ENCODE results near the gene CSMD2. TPM values are rescaled to one million over a fixed set of nuclear protein-coding genes. Genes with fewer than 3 reads are reported as not detected.

CSMD2 gene
- total RNA-seq, 1 donor from 2014 or later = 38.4 TPM

GRCh38 chr1:33814166-33814565 is 350.9 kb downstream of the CSMD2 start:
- DNase-seq = no peak

- no peak for DNase-seq
These were observed 354.5 kb downstream of the CSMD2 start for GRCh38 chr1:33810571-33810970.

GRCh38 chr1:33805988-33806387 is 359.0 kb downstream of the CSMD2 start:
- DNase-seq = no peak

- DNase-seq = no peak
These were observed 362.8 kb downstream of the CSMD2 start for GRCh38 chr1:33802268-33802667.

- DNase-seq = no peak
These were observed 367.2 kb downstream of the CSMD2 start for GRCh38 chr1:33797849-33798248.

GRCh38 chr1:33792651-33793050 is 372.4 kb downstream of the CSMD2 start:
- no peak for DNase-seq

- no peak for DNase-seq
These were observed 372.8 kb downstream of the CSMD2 start for GRCh38 chr1:33792216-33792615.

GRCh38 chr1:33791251-33791650 is 373.8 kb downstream of the CSMD2 start:
- DNase-seq = no peak

GRCh38 chr1:33790577-33790976 is 374.5 kb downstream of the CSMD2 start:
- no peak for DNase-seq

GRCh38 chr1:33784876-33785275 is 380.2 kb downstream of the CSMD2 start:
- no peak for DNase-seq

- DNase-seq = no peak
These were observed 382.3 kb downstream of the CSMD2 start for GRCh38 chr1:33782776-33783175.

GRCh38 chr1:33781652-33782051 is 383.4 kb downstream of the CSMD2 start:
- DNase-seq = no peak

- DNase-seq = no peak
These were observed 387.7 kb downstream of the CSMD2 start for GRCh38 chr1:33777337-33777736.

- no peak for DNase-seq
These were observed 396.2 kb downstream of the CSMD2 start for GRCh38 chr1:33768821-33769220.

GRCh38 chr1:33768106-33768505 is 396.9 kb downstream of the CSMD2 start:
- DNase-seq = no peak

- no peak for DNase-seq
These were observed 400.9 kb downstream of the CSMD2 start for GRCh38 chr1:33764149-33764548.

GRCh38 chr1:33763406-33763805 is 401.6 kb downstream of the CSMD2 start:
- no peak for DNase-seq

- no peak for DNase-seq
These were observed 402.1 kb downstream of the CSMD2 start for GRCh38 chr1:33762962-33763361.

GRCh38 chr1:33762109-33762830 is 402.8 kb downstream of the CSMD2 start:
- DNase-seq = no peak

- DNase-seq = peak; percentile 16
These were observed 406.3 kb downstream of the CSMD2 start for GRCh38 chr1:33758698-33759097.

GRCh38 chr1:33753087-33753856 is 411.8 kb downstream of the CSMD2 start:
- DNase-seq = no peak

- no peak for DNase-seq
These were observed 419.1 kb downstream of the CSMD2 start for GRCh38 chr1:33745942-33746341.

- DNase-seq = no peak
These were observed 421.6 kb downstream of the CSMD2 start for GRCh38 chr1:33743221-33743998.
